Amniotic stem cell (primary cell): ENCODE results near the gene EGLN1.

Experiments used
- DNase-seq: peaks from one replicate; lab custom pipeline; 2025; lab: John Stamatoyannopoulos, UW

EGLN1 gene

DNA sequence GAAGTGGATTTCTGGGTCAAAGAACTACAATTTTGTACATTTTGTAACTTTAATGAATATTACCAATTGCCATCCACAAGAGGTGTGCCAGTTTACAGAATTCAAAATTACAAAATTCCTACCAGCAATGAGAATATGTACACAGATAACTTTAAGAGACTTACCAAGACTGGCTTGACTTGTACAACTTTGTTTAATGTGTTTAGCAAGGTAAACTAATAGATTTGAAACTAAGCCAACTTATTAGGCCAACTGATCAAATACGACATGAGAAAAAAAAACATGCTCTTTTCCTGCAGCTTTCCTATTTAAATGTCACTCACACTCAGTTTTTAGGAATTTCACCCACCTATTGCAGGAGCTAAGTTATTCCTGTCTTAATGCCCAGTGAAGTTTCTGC is 95.8 kb downstream of the EGLN1 start:
- DNase-seq = no peak

DNA sequence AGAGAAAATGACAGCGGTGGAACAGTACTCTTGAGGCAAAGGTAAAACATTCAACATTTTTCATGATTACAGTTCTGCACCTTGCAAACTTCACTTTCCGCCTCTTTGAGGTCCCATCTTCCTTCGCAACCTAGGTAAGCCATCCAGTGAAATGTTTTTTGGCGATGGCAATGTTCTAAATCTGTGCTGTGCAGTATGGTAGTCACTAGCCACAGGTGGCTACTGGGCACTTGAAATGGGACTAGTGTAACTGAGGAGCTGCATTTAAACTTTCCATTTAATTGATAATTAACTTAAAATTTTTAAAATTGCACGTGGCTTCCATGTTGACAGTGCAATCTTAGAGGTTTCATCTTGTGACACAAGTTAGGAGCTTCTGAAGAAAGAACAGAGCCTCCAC is 97.4 kb downstream of the EGLN1 start:
- no peak for DNase-seq

DNA sequence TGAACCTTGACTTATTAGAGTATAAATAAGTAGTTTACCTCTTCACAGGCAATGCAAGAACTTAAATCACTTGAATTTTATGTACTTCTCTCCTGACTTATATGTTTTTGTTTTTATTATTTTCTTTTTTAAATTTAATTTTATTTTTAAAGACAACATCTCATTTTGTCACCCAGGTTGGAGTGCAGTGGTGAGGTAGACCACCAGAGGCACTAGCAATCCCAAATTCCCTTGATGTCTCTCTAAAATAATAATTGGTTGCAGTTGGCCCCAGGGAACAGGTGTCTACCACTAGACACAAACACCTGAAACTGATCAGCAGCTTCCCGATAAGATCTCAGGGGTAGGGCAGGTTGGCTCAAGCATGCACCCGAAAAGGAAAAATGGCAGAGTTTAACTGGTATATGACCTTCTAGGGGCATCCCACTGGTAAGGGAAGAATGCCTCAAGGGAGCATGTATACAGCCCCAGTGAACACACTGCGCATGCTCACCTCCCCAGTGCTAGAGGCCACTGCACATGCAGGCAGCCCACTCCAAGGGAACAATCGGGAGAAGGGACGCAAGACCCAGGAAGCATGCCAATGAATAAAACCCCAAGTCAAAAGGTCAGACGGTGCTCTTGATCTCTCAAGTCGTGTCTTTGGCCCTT is 99.1 kb downstream of the EGLN1 start:
- DNase-seq = no peak

GRCh38 chr1:231319080-231319479 is 103.0 kb downstream of the EGLN1 start:
- DNase-seq = no peak

- no peak for DNase-seq
These were observed 103.5 kb downstream of the EGLN1 start for GRCh38 chr1:231318568-231318967.

DNA sequence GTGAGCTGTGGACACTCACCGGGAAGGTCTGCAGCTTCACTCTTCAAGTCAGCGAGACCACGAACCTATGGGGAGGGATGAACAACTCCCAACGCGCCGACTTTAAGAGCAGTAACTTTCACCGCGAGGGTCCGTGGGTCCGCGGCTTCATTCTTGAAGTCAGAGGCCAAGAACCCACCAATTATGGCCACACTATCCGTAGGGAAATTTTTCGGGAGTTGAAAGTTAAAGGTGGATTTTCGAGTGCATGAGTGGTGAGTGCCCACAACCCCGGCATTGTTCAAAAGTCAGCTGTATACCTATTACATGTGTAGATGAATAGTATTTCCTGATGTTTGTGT is 104.1 kb downstream of the EGLN1 start:
- no peak for DNase-seq

DNA sequence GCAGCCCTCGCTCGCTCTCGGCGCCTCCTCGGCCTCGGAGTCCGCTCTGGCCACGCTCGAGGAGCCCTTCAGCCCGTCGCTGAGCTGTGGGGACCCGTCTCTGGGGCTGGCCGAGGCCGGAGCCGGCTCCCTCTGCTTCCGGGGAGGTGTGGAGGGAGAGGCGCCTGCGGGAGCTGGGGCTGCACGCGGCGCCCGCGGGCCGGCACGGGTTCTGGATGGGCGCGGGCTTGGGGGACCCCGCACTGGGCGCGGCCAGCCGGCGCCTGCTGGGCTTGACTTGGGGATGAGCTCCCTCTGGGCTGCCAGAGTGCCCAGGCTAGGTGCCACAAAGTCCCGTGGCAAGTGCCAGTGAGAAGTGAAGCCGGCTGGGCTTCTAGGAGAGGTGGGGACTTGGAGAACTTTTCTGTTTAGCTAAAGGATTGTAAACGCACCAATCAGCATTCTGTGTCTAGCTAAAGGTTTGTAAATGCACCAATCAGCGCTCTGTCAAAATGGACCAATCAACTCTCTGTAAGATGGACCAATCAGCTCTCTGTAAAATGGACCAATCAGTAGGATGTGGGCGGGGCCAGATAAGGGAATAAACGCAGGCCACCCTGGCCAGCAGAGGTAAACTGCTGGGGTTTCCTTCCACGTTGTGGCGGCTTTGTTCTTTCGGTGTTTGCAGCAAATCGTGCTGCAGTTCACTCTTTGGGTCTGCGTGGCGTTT is 104.6 kb downstream of the EGLN1 start:
- no peak for DNase-seq

GRCh38 chr1:231315887-231316286 is 106.2 kb downstream of the EGLN1 start:
- no peak for DNase-seq
